CD4-positive, alpha-beta T cell treated with Interleukin-21 for 1 hour (primary cell): ENCODE results near the gene KRT222.

Source experiments
- DNase-seq: peaks from one replicate; pipeline ENCODE4 v3.0.0-alpha.2; 2020

The KRT222 gene

DNA sequence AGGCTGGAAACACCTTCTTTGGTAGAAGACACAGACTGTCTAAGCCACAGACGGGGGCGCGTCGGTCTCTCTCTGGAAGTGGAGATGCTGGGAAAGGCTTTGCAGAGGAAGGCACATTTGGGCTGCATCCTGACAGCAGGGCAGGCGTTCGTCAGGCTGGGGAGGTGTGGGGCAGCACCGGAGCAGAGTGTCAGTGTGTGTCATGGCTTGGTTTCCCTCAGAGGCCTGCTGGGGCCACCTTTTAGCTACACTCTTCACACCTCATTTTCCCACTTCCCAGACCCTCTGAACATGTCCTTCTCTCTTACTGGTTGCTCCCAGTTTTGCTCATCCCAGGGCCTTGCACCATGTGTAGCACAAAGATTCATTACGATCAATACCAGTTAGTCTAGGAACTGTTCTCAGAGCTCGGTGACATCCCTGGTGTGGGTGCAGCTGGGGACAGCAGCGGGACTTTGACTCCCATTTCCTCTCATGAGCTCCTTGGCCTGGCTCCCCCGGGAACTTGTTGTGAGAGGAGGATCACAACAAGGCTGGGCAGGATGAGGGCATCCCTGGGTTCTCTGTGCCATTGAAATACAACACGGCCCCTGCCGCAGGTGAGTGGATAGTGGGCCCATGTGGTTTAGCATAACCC, 50.4 kb downstream of the KRT222 start:
- DNase-seq: no peak

- DNase-seq: peak; percentile 18
These were observed 51.4 kb downstream of the KRT222 start for GRCh38 chr17:40613467-40614154.

- peak; percentile 85 for DNase-seq
These were observed 52.3 kb downstream of the KRT222 start for GRCh38 chr17:40612599-40613244.

GRCh38 chr17:40611840-40612474, 53.0 kb downstream of the KRT222 start:
- DNase-seq: peak; percentile 20

DNA sequence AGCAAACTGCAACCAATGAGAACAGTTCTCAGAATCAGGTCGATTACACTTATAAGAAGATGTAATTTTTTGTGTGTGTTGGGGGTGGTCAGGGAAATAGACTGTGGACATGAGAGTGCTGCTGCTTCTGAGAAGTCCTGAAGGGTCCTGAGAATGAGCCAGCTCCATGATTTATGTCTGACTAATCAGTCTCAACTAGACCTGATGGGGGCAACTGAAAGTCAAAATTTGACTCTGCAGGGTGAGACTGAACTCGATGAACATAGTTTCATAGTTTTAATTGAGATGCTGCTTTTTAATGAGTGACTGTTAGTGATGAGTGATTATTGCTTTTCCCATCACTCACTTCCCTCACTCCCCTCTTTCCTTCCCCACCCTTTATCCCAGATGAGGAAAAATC, 54.6 kb downstream of the KRT222 start:
- DNase-seq: peak; percentile 23

DNA sequence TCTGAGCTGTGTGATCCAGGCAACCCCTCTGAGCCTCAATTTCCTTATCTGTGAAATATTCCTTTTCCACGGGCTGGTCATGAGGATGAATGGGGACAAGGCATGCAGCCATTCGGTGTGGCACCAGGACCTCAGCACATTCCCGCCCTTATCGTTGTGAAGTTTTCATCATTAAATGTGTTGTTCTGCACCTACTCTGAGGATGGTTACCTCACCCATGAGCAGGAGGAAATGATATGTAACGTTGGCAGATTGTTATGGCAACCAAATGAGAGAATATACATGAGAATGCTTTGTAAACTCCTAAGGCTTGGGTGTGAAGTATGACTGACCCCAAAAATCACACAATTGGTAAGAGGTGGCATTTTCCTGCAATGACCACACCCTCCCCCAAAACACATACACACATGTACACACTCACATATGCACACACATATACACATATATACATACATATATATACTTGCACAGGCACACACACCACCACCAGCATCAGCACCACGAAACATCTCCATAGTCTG, 56.9 kb downstream of the KRT222 start:
- peak; percentile 91 for DNase-seq

GRCh38 chr17:40607641-40608040, 57.3 kb downstream of the KRT222 start:
- peak; percentile 75 for DNase-seq

DNA sequence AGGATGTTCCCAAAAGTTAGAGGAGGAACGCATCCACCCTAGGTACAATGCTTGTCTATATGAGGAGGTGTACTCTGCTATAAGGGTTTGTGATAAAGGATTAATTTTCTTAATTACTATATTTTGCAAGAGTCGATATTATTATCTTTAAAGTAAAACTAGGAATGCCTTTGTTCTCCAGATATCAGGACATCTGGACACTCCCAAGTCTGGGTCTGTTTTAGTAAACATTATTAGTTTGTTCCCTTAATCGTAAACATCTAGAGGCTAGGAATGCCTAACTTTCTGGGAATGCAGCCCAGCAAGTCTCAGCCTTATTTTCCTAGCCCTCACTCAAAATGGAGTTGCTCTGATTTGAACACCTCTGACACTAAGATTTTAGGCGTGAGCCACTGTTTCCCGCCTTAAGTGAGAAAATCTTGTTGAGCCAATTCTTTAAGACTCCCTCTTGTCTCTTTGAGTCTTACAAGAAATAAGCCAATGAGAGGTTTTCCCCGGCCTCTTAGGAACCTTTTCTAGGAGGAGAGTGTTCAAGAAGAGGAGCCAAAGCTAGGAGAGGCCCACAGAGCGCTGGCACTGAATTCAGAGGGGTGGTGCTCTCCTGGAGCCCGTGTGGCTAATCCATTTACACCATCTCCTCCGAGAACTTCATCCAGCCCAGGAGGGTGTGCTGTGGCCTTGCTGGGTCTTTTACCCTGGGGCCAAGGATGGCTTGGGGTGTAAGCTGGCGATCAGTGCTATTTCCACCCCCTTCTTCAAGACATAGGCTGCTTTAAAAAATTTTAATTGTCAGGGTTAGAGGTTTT, 58.2 kb downstream of the KRT222 start:
- DNase-seq: no peak

DNA sequence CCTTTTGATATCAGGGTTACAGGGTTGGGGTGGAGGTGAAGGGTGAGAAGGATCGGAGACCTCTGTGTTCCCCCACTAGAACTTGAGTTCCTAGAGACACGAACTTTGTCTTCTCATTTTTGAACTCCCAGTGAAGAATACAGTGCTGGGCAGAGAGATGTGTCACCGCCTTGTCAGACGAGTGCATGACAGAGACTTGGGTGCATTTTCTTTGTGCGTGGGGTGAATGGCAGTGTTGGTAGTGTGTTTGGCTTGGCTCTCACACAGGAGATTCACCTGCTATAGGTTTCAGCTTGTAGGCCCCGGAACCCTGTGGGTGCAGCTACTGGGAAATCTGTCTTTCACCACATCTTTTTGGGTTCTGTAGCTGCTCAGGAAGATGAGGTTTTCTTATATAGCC, 59.7 kb downstream of the KRT222 start:
- DNase-seq: peak; percentile 82
